ENCODE measurements around the gene SH2D6.

Gene SH2D6

GRCh38 chr2:85449214-85449588, 30.7 kb downstream of the SH2D6 start:
- no peak for TF ChIP-seq CTCF (IDR thresholded peaks at IDR 0.05; ENCODE audit: borderline replicate concordance, insufficient read depth, low read depth, low read length)
- no peak overlapping the region for H3K4me3 ChIP-seq (ENCODE audit: low read depth, low read length)

GRCh38 chr2:85452237-85452636, 33.7 kb downstream of the SH2D6 start:
- no peak overlapping the region for H3K4me3 ChIP-seq (ENCODE audit: low read depth, low read length)
- TF ChIP-seq CTCF (IDR thresholded peaks at IDR 0.05; ENCODE audit: borderline replicate concordance, insufficient read depth, low read depth, low read length), result no peak

- TF ChIP-seq CTCF (IDR thresholded peaks at IDR 0.05; ENCODE audit: borderline replicate concordance, insufficient read depth, low read depth, low read length), result no peak
- no peak overlapping the region for H3K4me3 ChIP-seq (ENCODE audit: low read depth, low read length)
Observed at GRCh38 chr2:85453571-85453970, 35.1 kb downstream of the SH2D6 start.

- no peak for TF ChIP-seq CTCF (IDR thresholded peaks at IDR 0.05; ENCODE audit: borderline replicate concordance, insufficient read depth, low read depth, low read length)
- no peak overlapping the region for H3K4me3 ChIP-seq (ENCODE audit: low read depth, low read length)
Observed at GRCh38 chr2:85455552-85456090, 37.1 kb downstream of the SH2D6 start.

GRCh38 chr2:85457043-85457442, 38.5 kb downstream of the SH2D6 start:
- no peak for TF ChIP-seq CTCF (IDR thresholded peaks at IDR 0.05; ENCODE audit: borderline replicate concordance, insufficient read depth, low read depth, low read length)
- H3K4me3 ChIP-seq (ENCODE audit: low read depth, low read length), result no peak overlapping the region

- no peak overlapping the region for H3K4me3 ChIP-seq (ENCODE audit: low read depth, low read length)
- no peak for TF ChIP-seq CTCF (IDR thresholded peaks at IDR 0.05; ENCODE audit: borderline replicate concordance, insufficient read depth, low read depth, low read length)
Observed at GRCh38 chr2:85457877-85458316, 39.4 kb downstream of the SH2D6 start.

- H3K4me3 ChIP-seq (ENCODE audit: low read depth, low read length), result no peak overlapping the region
Observed at GRCh38 chr2:85458601-85459563, 40.4 kb downstream of the SH2D6 start.

More at GRCh38 chr2:85458601-85459563, 40.4 kb downstream of the SH2D6 start:
- TF ChIP-seq CTCF (IDR thresholded peaks at IDR 0.05; ENCODE audit: borderline replicate concordance, insufficient read depth, low read depth, low read length), result no peak
